ENCODE results near the gene ADARB2.

ADARB2 gene

GRCh38 chr10:1609648-1609970, 127.7 kb downstream of the ADARB2 start:
- DNase-seq, result no peak

- no peak for DNase-seq
Measured at GRCh38 chr10:1608851-1609647, 128.3 kb downstream of the ADARB2 start.

GRCh38 chr10:1608408-1608807, 128.9 kb downstream of the ADARB2 start:
- DNase-seq, result no peak

- DNase-seq, result no peak
Measured at GRCh38 chr10:1607466-1607865, 129.9 kb downstream of the ADARB2 start.

- DNase-seq, result no peak
Measured at GRCh38 chr10:1605999-1606940, 131.1 kb downstream of the ADARB2 start.

GRCh38 chr10:1605121-1605520, 132.2 kb downstream of the ADARB2 start:
- no peak for DNase-seq

- DNase-seq, result no peak
Measured at GRCh38 chr10:1604246-1604645, 133.1 kb downstream of the ADARB2 start.

- no peak for DNase-seq
Measured at GRCh38 chr10:1603181-1603580, 134.1 kb downstream of the ADARB2 start.

- DNase-seq, result no peak
Measured at GRCh38 chr10:1602037-1602484, 135.3 kb downstream of the ADARB2 start.

GRCh38 chr10:1601406-1601805, 135.9 kb downstream of the ADARB2 start:
- DNase-seq, result no peak

- no peak for DNase-seq
Measured at GRCh38 chr10:1600861-1601260, 136.5 kb downstream of the ADARB2 start.

- no peak for DNase-seq
Measured at GRCh38 chr10:1598393-1599153, 138.8 kb downstream of the ADARB2 start.

- no peak for DNase-seq
Measured at GRCh38 chr10:1597370-1598146, 139.8 kb downstream of the ADARB2 start.

GRCh38 chr10:1596482-1597099, 140.7 kb downstream of the ADARB2 start:
- no peak for DNase-seq

- DNase-seq, result no peak
Measured at GRCh38 chr10:1595726-1596125, 141.6 kb downstream of the ADARB2 start.

GRCh38 chr10:1595242-1595600, 142.1 kb downstream of the ADARB2 start:
- no peak for DNase-seq

- DNase-seq, result no peak
Measured at GRCh38 chr10:1594372-1595241, 142.7 kb downstream of the ADARB2 start.

GRCh38 chr10:1591742-1592141, 145.6 kb downstream of the ADARB2 start:
- DNase-seq, result no peak

GRCh38 chr10:1591045-1591444, 146.3 kb downstream of the ADARB2 start:
- no peak for DNase-seq

GRCh38 chr10:1589257-1589656, 148.1 kb downstream of the ADARB2 start:
- peak; percentile 5 for DNase-seq

- DNase-seq, result no peak
Measured at GRCh38 chr10:1582739-1583138, 154.6 kb downstream of the ADARB2 start.
